Raji (cell line): Measurements from ENCODE around the gene TGM3.

Experiments used
- POLR2A ChIP-seq: IDR thresholded peaks from 2 replicates; pipeline ENCODE4 v1.6.1; 2011; ENCODE audit warnings: low read depth, low read length, control low read depth; ENCODE audit not compliant: insufficient read depth

TGM3 gene

GRCh38 chr20:2374346-2375125 is 78.7 kb downstream of the TGM3 start:
- no peak for TF ChIP-seq POLR2A

- TF ChIP-seq POLR2A: no peak
Observed at GRCh38 chr20:2378893-2379292, 83.1 kb downstream of the TGM3 start.

- TF ChIP-seq POLR2A: no peak
Observed at GRCh38 chr20:2379511-2380229, 83.9 kb downstream of the TGM3 start.

- TF ChIP-seq POLR2A: no peak
Observed at GRCh38 chr20:2380601-2381000, 84.8 kb downstream of the TGM3 start, which contains the start of gene TGM6. Gene TGM6, plus strand, starts transcription at chr20:2380901. Its CDS starts 68 bp downstream, at chr20:2380969.

- TF ChIP-seq POLR2A: no peak
Observed at GRCh38 chr20:2381303-2381702, 85.5 kb downstream of the TGM3 start.

GRCh38 chr20:2382833-2383232 is 87.0 kb downstream of the TGM3 start:
- no peak for TF ChIP-seq POLR2A

- no peak for TF ChIP-seq POLR2A
Observed at GRCh38 chr20:2385026-2385425, 89.2 kb downstream of the TGM3 start.

GRCh38 chr20:2385496-2385895 is 89.7 kb downstream of the TGM3 start:
- no peak for TF ChIP-seq POLR2A

- TF ChIP-seq POLR2A: no peak
Observed at GRCh38 chr20:2386516-2387179, 90.8 kb downstream of the TGM3 start.

GRCh38 chr20:2387180-2387577 is 91.4 kb downstream of the TGM3 start:
- TF ChIP-seq POLR2A: no peak

GRCh38 chr20:2387580-2387979 is 91.8 kb downstream of the TGM3 start:
- no peak for TF ChIP-seq POLR2A
